Measurements from ENCODE around the gene ZNF785.

GRCh38 chr16:30600929-30601328, 15.4 kb upstream of the ZNF785 start:
- no peak for TF ChIP-seq CTCF (conservative IDR thresholded peaks at IDR 0.05; ENCODE audit: low read length)
- no peak for TF ChIP-seq EZH2phosphoT487 (IDR thresholded peaks at IDR 0.05; ENCODE audit: borderline replicate concordance, low read depth, low read length)
